Retinal pigment epithelial cell (primary cell): ENCODE data around the gene C19orf85.
"Not testable (repeated sequence)": the region's sequence is repeated elsewhere in the genome, so short reads cannot be mapped to it uniquely, and the experiment has no call there.

Experiments
- DNase-seq: peaks from one replicate; pipeline ENCODE4 v3.0.0-alpha.2; 2010; ENCODE audit warnings: low read depth
- H3K4me3 ChIP-seq: 2 replicates; pipeline ENCODE4 v1.5.1; 2011; ENCODE audit warnings: mild to moderate bottlenecking, low read length, control low read depth, moderate library complexity
- TF ChIP-seq, protein P1 (sequence below): conservative IDR thresholded peaks from 2 replicates; pipeline ENCODE4 v1.5.1; 2011; ENCODE audit warnings: low read depth, low read length, control low read depth, inconsistent platforms

The C19orf85 gene

DNA sequence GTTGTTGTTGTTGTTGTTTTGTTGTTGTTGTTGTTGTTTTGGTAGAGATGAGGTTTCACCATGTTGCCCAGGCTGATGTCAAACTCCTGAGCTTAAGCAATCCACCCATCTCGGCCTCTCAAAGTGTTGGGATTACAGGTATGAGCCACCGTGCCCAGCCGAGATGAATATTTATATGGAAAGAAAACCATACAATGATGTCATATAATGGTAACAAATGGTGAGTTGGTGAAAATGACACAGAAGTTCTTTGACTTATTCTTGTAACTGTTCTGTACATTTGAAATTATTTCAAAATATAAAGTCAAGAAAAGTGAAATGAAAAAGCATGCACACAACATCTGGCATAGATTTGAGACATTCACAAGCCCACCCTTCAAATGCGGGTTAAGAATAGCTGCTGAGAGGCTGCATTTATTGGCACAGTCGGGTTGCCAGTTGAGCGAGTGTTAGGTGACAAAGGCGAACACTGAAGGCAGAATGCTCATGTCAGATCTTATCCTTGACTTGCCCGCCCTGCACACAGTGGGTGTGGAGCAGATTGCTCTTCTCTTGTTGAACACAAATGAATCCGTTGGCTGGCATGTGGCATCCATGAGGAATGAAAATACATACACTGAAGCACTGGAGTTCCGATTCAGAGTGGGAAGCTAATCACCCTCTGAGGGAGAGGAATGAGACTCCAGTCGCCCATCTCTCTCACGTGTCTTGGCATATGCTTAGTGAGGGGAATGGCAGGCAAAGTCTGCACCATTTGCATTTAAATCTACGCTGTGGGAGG, 41.1 kb downstream of the C19orf85 start:
- H3K4me3 ChIP-seq = no peak overlapping the region
- DNase-seq = no peak
- TF ChIP-seq, protein P1, sequence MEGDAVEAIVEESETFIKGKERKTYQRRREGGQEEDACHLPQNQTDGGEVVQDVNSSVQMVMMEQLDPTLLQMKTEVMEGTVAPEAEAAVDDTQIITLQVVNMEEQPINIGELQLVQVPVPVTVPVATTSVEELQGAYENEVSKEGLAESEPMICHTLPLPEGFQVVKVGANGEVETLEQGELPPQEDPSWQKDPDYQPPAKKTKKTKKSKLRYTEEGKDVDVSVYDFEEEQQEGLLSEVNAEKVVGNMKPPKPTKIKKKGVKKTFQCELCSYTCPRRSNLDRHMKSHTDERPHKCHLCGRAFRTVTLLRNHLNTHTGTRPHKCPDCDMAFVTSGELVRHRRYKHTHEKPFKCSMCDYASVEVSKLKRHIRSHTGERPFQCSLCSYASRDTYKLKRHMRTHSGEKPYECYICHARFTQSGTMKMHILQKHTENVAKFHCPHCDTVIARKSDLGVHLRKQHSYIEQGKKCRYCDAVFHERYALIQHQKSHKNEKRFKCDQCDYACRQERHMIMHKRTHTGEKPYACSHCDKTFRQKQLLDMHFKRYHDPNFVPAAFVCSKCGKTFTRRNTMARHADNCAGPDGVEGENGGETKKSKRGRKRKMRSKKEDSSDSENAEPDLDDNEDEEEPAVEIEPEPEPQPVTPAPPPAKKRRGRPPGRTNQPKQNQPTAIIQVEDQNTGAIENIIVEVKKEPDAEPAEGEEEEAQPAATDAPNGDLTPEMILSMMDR = no peak

- H3K4me3 ChIP-seq, DNase-seq: not testable (repeated sequence)
Observed at GRCh38 chr19:55421281-55421680, 43.3 kb downstream of the C19orf85 start.

DNA sequence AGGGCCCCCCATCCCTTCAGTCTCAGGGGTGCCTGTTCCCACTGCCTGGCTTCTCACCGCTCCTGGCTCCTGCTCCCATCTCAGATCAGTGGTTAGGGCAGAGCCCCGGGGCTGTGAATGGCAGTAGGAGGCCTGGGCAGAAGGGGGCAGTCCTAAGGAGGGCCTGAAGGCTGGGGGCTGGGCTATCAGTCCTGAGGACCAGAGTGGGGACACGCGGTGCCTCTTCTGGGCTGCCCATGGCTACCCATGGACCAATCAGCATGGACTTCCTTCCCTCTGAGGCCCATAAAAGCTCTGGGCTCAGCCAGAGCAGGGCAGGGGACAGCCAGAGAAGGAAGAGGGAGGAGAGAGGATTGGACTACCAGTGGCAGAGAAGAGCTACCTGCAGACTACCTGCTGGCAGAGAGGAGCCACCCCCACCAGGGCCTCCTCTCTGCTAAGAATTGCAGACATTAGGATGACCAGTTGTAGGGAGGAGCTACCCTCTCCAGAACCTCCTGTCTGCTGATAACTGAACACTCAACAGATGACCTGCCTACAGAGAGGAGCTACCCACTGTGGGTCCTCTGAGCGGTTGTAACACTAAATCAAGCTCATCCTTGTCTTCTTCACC, 44.8 kb downstream of the C19orf85 start:
- TF ChIP-seq, protein P1 = no peak
- DNase-seq = no peak
- H3K4me3 ChIP-seq = no peak overlapping the region

- TF ChIP-seq, protein P1 = no peak
- H3K4me3 ChIP-seq = no peak overlapping the region
- no peak for DNase-seq
Observed at GRCh38 chr19:55419103-55419502, 45.4 kb downstream of the C19orf85 start.

DNA sequence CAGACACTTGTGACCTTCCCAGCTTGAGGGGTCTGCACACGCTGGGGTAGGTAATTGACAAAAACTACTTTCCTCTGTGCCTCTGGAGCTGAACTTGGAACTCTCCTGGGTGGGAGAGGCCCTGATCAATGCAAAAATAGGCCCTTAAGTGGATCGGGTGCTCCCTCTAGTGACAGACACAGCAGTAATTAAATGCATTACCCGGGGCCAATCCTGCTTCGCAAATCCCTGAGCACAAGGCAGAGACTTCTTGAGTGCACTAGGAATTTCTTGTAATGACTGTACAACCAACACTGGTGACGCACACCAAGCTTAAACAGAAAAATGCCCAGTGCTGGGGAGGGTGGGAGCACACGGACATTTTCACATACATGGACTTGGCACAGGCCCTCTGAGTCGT, 46.4 kb downstream of the C19orf85 start:
- no peak overlapping the region for H3K4me3 ChIP-seq
- DNase-seq = peak; percentile 65
- TF ChIP-seq, protein P1 = peak; percentile 77
